GDM1 (cell line): ENCODE data around the gene C4B.
"Not testable (repeated sequence)": the region's sequence is repeated elsewhere in the genome, so short reads cannot be mapped to it uniquely, and the experiment has no call there.

Source experiments
- DNase-seq: peaks from one replicate; lab custom pipeline; 2025; lab: John Stamatoyannopoulos, UW

The C4B gene

GRCh38 chr6:32037136-32037535 is 22.5 kb downstream of the C4B start:
- DNase-seq = not testable (repeated sequence)

- not testable (repeated sequence) for DNase-seq
Measured at GRCh38 chr6:32037598-32038524, 23.3 kb downstream of the C4B start, which contains the start of gene CYP21A2. CYP21A2 (plus strand) TSS chr6:32038415; CDS start chr6:32038423, 8 bp downstream.

- not testable (repeated sequence) for DNase-seq
Measured at GRCh38 chr6:32038878-32039277, 24.3 kb downstream of the C4B start.

- not testable (repeated sequence) for DNase-seq
Measured at GRCh38 chr6:32039321-32040274, 25.0 kb downstream of the C4B start.

- not testable (repeated sequence) for DNase-seq
Measured at GRCh38 chr6:32040299-32041049, 25.9 kb downstream of the C4B start.

- not testable (repeated sequence) for DNase-seq
Measured at GRCh38 chr6:32041050-32041321, 26.4 kb downstream of the C4B start.

GRCh38 chr6:32041385-32041784 is 26.8 kb downstream of the C4B start:
- DNase-seq = not testable (repeated sequence)

GRCh38 chr6:32042276-32042675 is 27.7 kb downstream of the C4B start:
- DNase-seq = not testable (repeated sequence)

- DNase-seq = not testable (repeated sequence)
Measured at GRCh38 chr6:32043589-32044380, 29.2 kb downstream of the C4B start.

- DNase-seq = not testable (repeated sequence)
Measured at GRCh38 chr6:32044916-32045315, 30.3 kb downstream of the C4B start.

- no peak for DNase-seq
Measured at GRCh38 chr6:32045811-32046449, 31.3 kb downstream of the C4B start.

GRCh38 chr6:32046450-32047083 is 32.0 kb downstream of the C4B start:
- DNase-seq = no peak

GRCh38 chr6:32047084-32047478 is 32.5 kb downstream of the C4B start:
- no peak for DNase-seq

- DNase-seq = no peak
Measured at GRCh38 chr6:32047539-32047854, 32.9 kb downstream of the C4B start.

- DNase-seq = peak; percentile 5
Measured at GRCh38 chr6:32047855-32048766, 33.5 kb downstream of the C4B start.

- DNase-seq = not testable (repeated sequence)
Measured at GRCh38 chr6:32049149-32049548, 34.6 kb downstream of the C4B start.

- DNase-seq = not testable (repeated sequence)
Measured at GRCh38 chr6:32049736-32050135, 35.1 kb downstream of the C4B start.

- DNase-seq = no peak
Measured at GRCh38 chr6:32050562-32050961, 36.0 kb downstream of the C4B start.

- DNase-seq = not testable (repeated sequence)
Measured at GRCh38 chr6:32052626-32053025, 38.0 kb downstream of the C4B start.
